NOMO-1 treated with dmso at 0.1 percent for 144 hours (cell line): ENCODE measurements around the gene SYNGR4.
A peak's percentile ranks its signal among the peaks of the same experiment; 100 is the strongest.

Experiments used
- DNase-seq: peaks from one replicate; lab custom pipeline; 2025; ENCODE audit not compliant: unreplicated experiment; lab: John Stamatoyannopoulos, UW

Gene SYNGR4

DNA sequence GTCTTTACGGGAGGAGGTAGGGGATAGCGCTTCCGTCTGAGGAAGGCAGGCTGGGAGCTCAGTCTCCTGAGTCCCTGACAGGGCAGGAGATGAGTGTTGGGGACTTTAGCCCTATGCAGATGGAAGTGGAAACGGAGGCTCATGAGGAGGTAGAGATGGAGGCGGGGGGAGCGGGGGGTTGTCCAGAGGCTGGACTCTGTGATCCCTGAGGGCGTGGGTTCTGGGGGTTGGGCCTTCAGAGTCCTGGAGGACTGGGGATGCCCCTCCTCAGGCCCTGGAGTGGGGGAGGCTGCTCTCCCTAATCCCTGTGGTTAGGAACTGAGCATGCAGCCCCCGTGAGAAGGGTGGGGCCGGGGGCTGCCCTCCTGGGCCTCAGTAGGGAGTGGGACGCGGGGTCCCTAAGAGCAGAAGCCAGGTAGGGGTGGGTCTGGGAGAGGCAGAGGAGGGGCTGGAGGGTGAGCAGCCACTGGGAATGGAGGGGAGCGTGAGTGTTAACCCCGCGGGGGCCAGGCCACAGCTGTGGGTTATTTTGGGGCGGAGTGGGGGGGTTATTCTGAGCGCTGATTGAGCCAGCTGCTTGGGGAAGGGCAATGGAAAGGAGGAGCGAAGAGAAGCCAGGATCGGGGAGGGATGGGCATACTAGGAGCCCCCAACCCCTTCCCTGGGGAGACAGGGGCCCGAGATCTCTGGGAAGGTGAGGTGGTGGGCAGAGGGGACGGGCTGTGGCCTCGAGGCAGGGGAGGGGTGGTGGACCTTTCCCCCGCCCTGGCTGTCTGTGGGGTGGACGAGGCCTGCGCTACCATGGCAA, 32.1 kb downstream of the SYNGR4 start:
- no peak for DNase-seq

DNA sequence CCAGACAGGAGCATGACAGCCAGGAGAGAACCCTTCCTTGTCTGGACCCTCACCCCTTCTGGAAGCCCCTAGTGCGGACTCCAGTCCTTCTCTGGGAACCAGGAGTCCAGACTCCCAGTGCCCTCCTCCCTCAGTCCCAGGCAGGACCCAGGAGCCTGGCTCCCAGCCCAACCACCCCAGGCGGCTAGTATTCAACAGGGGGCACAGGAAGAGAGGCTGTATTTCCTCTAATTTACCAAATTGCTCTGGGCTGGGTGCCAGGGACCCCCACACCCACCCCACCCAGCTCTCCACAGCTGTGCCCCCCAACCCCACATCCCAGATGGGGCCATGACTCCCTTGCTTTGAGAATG, 32.6 kb downstream of the SYNGR4 start:
- no peak for DNase-seq

DNA sequence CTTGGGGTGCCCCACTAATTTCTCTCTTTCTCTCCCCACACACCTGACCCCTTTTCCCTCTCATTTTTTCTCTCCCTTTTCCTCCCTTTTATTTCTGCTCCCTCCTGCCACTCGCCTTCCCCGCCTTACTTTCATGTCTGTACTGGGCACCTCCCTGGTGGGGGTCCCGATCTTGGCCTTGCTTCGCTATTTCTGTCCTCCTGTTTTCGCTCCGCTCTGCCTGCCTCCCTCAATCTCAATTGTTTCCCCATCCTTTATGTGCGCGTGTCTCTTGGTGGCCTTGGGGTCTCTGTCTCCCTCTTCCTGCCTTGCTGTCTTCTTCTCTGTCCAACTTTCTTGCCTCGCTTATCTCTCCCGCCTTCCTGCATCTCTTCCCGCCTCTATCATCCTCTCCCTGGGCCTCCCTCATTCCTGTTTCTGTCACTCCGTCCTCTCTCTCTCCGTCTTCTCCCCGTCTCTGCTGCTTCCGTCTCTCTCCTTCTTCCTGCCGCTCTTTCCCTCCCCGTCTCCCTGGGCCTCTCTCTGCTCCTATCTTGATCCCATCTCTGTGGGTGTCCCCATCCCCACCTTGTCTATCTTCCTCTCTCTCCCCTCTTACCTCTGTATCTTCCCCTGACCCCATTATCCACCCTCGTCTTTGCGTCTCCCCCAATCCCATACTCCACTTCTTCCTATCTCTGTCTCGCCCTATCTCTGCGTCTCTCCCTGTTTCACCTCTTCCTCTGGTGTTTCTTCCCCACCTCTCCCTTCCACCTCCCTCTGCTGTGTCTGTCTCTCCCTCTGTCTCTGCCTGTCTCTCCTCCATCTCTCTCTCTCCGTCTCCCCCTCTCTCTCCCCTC, 33.3 kb downstream of the SYNGR4 start:
- DNase-seq, result no peak

- no peak for DNase-seq
Measured at GRCh38 chr19:48398102-48398374, 33.9 kb downstream of the SYNGR4 start.

- DNase-seq, result peak; percentile 92
Measured at GRCh38 chr19:48398375-48399235, 34.4 kb downstream of the SYNGR4 start.

GRCh38 chr19:48400018-48400742, 36.0 kb downstream of the SYNGR4 start:
- DNase-seq, result no peak

DNA sequence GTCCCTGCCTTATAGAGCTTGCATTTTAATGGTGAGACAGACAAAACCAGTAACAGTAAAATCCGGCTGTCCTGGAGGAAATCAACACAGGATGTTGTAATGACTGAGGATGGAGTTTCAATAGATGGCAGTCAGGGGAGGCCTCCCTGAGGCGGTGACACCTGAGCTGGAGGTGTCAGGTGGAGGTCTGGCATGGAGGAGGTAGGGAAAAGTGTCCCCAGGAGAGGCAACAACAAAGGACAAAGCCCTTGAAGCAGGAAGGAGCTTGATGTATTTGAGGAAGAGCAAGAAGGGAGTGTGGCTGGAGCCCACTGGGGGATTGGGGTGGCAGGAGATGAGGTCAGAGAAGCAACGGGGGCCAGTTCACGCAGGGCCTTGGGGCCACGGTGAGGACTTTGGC, 37.1 kb downstream of the SYNGR4 start:
- DNase-seq, result no peak

GRCh38 chr19:48403606-48404005, 39.4 kb downstream of the SYNGR4 start:
- DNase-seq, result no peak

- no peak for DNase-seq
Measured at GRCh38 chr19:48405010-48405659, 41.0 kb downstream of the SYNGR4 start.

DNA sequence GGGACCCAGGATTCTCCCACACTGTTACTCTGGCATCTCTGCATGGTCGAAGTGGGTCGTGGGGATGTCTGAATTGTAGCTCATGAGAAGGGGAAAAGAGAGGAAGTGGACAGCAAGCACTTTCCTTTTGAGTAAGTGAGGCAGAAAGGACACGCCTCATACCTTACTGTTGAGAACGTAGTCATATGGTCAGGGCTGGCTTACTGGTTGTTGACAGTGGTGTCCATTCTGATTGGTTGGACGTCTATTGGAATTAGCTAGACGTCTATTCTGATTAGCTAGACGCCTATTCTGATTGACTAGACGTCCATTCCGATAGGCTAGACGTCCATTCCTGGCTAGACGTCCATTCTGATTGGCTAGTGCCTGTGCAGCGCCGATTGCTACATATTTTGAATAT, 41.7 kb downstream of the SYNGR4 start:
- no peak for DNase-seq

DNA sequence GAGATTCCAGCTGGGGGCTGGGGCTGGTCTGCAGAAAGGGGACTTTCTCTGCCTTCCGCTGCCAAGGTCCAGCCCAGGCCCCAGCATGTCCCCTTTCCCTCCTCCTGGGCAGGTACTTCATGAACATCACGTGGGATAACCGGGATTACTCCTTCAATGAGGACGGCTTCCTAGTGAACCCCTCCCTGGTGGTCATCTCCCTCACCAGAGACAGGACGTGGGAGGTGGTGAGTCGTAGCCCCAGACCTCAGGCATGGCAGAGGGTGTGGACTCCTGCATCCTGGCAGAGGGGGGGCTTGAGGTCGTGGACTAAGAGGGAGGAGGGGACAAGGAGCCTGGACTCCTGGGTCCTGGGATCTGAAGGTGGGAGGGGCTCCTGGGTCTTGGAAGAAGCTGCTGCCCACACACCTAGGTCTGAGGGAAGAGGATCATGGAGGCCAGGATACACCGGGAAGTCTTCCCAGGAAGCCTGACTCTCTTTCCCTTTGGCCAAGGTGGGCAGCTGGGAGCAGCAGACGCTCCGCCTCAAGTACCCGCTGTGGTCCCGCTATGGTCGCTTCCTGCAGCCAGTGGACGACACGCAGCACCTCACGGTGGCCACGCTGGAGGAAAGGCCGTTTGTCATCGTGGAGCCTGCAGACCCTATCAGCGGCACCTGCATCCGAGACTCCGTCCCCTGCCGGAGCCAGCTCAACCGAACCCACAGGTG, 49.9 kb downstream of the SYNGR4 start:
- no peak for DNase-seq

GRCh38 chr19:48415395-48415794, 51.2 kb downstream of the SYNGR4 start:
- DNase-seq, result peak; percentile 28

GRCh38 chr19:48415806-48416221, 51.6 kb downstream of the SYNGR4 start:
- no peak for DNase-seq

GRCh38 chr19:48417421-48417820, 53.3 kb downstream of the SYNGR4 start:
- DNase-seq, result no peak

DNA sequence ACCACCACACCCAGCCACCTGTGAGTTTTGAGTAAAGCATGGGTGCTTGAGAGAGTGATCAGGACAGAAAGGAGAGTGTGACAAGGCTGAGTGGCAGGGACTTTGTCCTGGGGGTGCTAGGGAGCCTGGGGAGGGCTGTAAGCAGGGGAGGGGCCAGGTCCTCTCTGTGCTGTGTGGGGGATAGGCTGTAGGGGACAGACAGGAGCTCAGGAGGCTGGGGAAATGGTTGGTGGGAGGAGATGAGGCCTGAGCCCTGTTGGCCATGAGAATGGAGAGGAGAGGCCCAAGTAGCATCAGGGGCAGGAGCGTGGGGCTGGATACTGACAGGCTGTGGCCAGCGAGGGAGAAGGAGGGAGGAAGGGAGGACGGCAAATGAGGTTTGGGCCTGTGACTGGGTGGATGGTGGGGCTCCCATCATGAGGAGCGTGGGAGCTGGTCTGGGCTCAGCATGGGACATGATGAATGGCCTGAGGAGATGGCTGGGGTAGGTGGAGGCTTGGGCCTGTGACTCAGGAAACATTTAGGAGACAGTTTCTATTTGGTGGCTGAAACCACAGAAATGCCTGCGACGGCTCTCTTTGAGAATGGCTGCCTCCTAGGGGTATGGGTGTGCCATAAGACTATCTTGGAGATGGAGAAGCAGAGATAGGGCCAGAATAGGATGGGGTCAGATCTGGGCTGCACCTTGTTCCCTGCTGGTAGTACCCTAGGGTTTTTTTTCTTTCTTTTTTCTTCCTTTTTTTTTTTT, 54.3 kb downstream of the SYNGR4 start:
- DNase-seq, result no peak

DNA sequence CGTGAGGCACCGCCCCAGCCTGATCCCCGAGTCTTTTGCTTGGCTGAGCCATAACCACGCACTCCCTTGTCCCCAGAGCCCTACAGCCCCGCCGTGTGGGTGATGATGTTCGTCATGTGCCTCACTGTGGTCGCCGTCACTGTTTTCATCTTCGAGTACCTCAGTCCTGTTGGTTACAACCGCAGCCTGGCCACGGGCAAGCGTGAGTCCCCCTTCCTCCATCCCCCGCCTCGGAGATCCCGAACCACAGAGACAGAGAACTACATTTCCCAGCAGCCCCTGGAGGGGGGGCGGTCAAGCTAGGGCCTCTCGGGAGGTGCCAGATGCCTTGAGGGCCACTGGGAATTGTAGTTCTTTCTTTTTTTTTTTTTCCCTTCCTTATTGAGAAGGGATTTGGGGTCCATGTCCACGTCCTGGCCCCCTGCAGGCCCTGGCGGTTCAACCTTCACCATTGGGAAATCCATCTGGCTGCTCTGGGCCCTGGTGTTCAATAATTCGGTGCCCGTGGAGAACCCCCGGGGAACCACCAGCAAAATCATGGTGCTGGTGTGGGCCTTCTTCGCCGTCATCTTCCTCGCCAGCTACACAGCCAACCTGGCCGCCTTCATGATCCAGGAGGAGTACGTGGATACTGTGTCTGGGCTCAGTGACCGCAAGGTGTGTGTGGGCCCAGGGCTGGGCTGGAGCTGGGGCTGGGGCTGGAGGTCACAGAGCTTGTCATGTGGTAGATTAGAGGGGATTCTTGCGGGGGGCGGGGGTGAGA, 55.2 kb downstream of the SYNGR4 start:
- no peak for DNase-seq

GRCh38 chr19:48421548-48421947, 57.4 kb downstream of the SYNGR4 start:
- DNase-seq, result no peak

DNA sequence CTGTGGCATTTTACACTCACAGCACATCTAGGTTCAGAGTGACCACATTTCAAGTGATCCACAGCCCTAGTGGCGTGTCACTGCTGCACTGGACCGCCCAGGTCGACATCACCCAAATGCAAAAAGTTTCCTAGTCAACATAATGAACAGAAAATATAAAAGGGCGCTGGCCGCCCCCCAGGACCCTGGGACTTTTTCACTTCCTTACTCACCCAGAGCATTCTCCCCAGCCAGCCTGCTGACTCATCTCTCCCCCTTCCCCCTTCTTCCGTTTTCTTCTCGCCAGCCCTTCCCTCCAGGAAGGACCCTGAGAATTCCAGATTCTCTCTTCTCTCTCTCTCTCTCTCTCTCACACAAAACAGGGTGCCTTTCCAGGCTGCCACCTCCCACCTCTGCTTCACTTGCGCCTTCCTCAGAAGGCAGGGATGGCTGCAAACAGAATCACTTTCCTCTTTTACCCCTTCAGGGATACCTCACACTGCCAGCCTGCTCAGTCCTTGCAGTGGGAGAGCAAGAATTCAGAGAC, 60.6 kb downstream of the SYNGR4 start:
- no peak for DNase-seq
